HepG2 (cell line): ENCODE results near the gene TTLL12. TPM values are rescaled to one million over a fixed set of nuclear protein-coding genes. Genes with fewer than 3 reads are reported as not detected.

Source experiments
- BHLHE40 ChIP-seq: IDR thresholded peaks from 2 replicates; pipeline ENCODE4 v1.6.1; 2011; ENCODE audit warnings: low read length, improper control_type of control experiment
- CEBPG ChIP-seq: IDR thresholded peaks from 2 replicates; pipeline ENCODE4 v1.6.1; 2016
- FLYWCH1 ChIP-seq: sonication (generic); formaldehyde crosslinking; IDR thresholded peaks from 2 replicates; pipeline ENCODE4 v1.8.1; 2023; ENCODE audit warnings: mild to moderate bottlenecking, missing genetic modification reagents
- GPN1 ChIP-seq: sonication (generic); formaldehyde crosslinking; IDR thresholded peaks from 2 replicates; pipeline ENCODE4 v1.5.1; 2020; ENCODE audit warnings: missing genetic modification reagents, borderline replicate concordance
- IKZF5 ChIP-seq: IDR thresholded peaks from 2 replicates; pipeline ENCODE4 v1.6.1; 2018; ENCODE audit warnings: missing genetic modification reagents, mild to moderate bottlenecking, missing compliant biosample characterization
- POLR2AphosphoS2 ChIP-seq: IDR thresholded peaks from 2 replicates; pipeline ENCODE4 v1.6.1; 2011; ENCODE audit warnings: low read depth, low read length, improper control_type of control experiment
- TBX2 ChIP-seq: sonication (generic); formaldehyde crosslinking; IDR thresholded peaks from 2 replicates; pipeline ENCODE4 v1.5.0; 2020; ENCODE audit warnings: missing genetic modification reagents, mild to moderate bottlenecking, borderline replicate concordance
- TGIF2 ChIP-seq: IDR thresholded peaks from 2 replicates; pipeline ENCODE4 v1.6.1; 2016; ENCODE audit warnings: control low read depth, missing compliant biosample characterization
- ZNF451 ChIP-seq: sonication (generic); formaldehyde crosslinking; IDR thresholded peaks from 2 replicates; pipeline ENCODE4 v1.5.0; 2020; ENCODE audit warnings: mild to moderate bottlenecking, missing genetic modification reagents
- polyA plus RNA-seq, 8 experiments: library from polyadenylated mRNA; depleted of rRNA in 3 of 8; stranded (reverse) in 7 of 8; unstranded in 1 of 8; fragments of >200 nt; fragmentation: Illumina TruSeq in 4 of 8; extraction: Trizol in 4 of 8; gene quantifications; 2 replicates each; pipeline versions ENCODE4 v1.2.1 to v1.2.3, GENCODE V29; 2011 to 2016; ENCODE audit warnings: low read depth in 4 of 8, missing spikeins in 1 of 8, mixed read lengths in 1 of 8; ENCODE audit not compliant: insufficient read depth in 1 of 8
- total RNA-seq, 5 experiments: library from RNA; depleted of rRNA; stranded (reverse); fragments of >200 nt; fragmentation: Illumina TruSeq; extraction: Trizol; gene quantifications; 2 replicates each; pipeline ENCODE4 v1.2.3, GENCODE V29; 2016; ENCODE audit warnings: low read depth in 1 of 5
- TF ChIP-seq, protein P1 (sequence below): sonication (generic); formaldehyde crosslinking; IDR thresholded peaks from 2 replicates; pipeline ENCODE4 v1.4.0; 2020; ENCODE audit warnings: missing genetic modification reagents
- TF ChIP-seq, protein P2 (sequence below): sonication (generic); formaldehyde crosslinking; IDR thresholded peaks from 2 replicates; pipeline ENCODE4 v1.5.0; 2020; ENCODE audit warnings: missing genetic modification reagents
- TF ChIP-seq, protein P3 (sequence below): sonication (generic); formaldehyde crosslinking; IDR thresholded peaks from 2 replicates; pipeline ENCODE4 v1.4.0; 2020; ENCODE audit warnings: low read depth, missing genetic modification reagents
- TF ChIP-seq, protein P4 (sequence below), 2 experiments: sonication (generic) in 1 of 2; formaldehyde crosslinking in 1 of 2; IDR thresholded peaks; 2 replicates each; pipeline versions ENCODE4 v1.5.1 to v1.6.1; 2011 to 2020; ENCODE audit warnings: borderline replicate concordance in 1 of 2, low read depth in 1 of 2, low read length in 1 of 2, mild to moderate bottlenecking in 1 of 2, missing genetic modification reagents in 1 of 2, moderate library complexity in 1 of 2

The TTLL12 gene
- total and polyA plus RNA-seq, 2 of the 13 experiments (the other 11 are each of a cell fraction or from before 2014, with no cell fraction given): 11.9 to 38.1 TPM

DNA sequence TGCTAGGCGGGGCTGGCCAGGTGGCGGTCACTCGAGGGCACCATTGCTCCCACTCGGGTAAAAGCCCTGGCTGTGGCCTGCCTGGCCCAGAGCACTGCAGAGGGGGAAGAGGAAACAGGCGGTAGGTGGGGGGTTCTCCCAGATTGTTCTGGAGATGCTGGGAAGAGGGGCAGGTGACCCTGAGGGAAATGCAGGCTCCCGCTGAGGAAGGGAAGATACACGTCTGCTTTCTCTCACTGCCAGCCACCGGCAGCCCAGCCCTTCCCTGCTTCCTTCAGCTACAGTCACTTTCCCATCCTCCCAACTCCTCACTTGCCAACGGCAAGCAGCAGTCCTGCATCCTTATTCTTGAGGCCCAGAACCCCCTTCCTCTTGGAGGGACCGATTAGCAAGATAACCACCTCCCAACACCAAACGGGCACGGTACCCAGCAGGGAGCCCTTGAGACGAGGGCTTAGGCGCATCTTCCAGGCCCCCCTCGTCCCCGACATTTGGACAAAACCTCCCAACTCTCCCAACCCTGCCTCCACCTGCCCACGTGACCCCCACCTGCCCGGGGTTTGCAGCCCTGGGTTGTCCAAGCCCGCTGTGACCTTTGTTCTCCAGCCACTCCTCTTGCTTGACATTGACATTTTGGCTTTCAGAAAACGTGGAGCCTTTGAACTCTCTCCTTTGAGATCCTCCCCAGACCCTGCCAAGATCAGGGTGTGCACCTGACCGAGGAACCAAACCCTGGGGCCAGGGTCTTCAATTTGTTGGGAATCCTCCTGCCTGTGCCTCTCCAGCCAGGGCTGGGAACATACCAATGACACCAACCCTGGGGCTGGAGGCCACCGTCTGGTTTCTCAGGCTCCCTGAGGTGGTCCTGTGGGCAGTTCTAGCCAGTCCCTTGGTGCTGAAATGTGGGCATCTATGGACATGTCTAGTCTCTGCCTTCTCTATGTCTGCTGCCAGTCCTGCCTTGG lies 48.8 kb upstream of the TTLL12 start (continued):
- no peak for TF ChIP-seq IKZF5 (CRISPR knock-in tag)
- TF ChIP-seq, protein P1, sequence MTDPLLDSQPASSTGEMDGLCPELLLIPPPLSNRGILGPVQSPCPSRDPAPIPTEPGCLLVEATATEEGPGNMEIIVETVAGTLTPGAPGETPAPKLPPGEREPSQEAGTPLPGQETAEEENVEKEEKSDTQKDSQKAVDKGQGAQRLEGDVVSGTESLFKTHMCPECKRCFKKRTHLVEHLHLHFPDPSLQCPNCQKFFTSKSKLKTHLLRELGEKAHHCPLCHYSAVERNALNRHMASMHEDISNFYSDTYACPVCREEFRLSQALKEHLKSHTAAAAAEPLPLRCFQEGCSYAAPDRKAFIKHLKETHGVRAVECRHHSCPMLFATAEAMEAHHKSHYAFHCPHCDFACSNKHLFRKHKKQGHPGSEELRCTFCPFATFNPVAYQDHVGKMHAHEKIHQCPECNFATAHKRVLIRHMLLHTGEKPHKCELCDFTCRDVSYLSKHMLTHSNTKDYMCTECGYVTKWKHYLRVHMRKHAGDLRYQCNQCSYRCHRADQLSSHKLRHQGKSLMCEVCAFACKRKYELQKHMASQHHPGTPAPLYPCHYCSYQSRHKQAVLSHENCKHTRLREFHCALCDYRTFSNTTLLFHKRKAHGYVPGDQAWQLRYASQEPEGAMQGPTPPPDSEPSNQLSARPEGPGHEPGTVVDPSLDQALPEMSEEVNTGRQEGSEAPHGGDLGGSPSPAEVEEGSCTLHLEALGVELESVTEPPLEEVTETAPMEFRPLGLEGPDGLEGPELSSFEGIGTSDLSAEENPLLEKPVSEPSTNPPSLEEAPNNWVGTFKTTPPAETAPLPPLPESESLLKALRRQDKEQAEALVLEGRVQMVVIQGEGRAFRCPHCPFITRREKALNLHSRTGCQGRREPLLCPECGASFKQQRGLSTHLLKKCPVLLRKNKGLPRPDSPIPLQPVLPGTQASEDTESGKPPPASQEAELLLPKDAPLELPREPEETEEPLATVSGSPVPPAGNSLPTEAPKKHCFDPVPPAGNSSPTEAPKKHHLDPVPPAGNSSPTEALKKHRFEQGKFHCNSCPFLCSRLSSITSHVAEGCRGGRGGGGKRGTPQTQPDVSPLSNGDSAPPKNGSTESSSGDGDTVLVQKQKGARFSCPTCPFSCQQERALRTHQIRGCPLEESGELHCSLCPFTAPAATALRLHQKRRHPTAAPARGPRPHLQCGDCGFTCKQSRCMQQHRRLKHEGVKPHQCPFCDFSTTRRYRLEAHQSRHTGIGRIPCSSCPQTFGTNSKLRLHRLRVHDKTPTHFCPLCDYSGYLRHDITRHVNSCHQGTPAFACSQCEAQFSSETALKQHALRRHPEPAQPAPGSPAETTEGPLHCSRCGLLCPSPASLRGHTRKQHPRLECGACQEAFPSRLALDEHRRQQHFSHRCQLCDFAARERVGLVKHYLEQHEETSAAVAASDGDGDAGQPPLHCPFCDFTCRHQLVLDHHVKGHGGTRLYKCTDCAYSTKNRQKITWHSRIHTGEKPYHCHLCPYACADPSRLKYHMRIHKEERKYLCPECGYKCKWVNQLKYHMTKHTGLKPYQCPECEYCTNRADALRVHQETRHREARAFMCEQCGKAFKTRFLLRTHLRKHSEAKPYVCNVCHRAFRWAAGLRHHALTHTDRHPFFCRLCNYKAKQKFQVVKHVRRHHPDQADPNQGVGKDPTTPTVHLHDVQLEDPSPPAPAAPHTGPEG (CRISPR knock-in tag): no peak
- no peak for TF ChIP-seq GPN1
- no peak for TF ChIP-seq TBX2 (CRISPR knock-in tag)
- TF ChIP-seq, protein P2, sequence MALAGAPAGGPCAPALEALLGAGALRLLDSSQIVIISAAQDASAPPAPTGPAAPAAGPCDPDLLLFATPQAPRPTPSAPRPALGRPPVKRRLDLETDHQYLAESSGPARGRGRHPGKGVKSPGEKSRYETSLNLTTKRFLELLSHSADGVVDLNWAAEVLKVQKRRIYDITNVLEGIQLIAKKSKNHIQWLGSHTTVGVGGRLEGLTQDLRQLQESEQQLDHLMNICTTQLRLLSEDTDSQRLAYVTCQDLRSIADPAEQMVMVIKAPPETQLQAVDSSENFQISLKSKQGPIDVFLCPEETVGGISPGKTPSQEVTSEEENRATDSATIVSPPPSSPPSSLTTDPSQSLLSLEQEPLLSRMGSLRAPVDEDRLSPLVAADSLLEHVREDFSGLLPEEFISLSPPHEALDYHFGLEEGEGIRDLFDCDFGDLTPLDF (CRISPR knock-in tag): no peak
- TF ChIP-seq CEBPG (CRISPR knock-in tag): no peak
- no peak for TF ChIP-seq FLYWCH1 (CRISPR knock-in tag)
- no peak for TF ChIP-seq ZNF451 (CRISPR knock-in tag)
- TF ChIP-seq, protein P3, sequence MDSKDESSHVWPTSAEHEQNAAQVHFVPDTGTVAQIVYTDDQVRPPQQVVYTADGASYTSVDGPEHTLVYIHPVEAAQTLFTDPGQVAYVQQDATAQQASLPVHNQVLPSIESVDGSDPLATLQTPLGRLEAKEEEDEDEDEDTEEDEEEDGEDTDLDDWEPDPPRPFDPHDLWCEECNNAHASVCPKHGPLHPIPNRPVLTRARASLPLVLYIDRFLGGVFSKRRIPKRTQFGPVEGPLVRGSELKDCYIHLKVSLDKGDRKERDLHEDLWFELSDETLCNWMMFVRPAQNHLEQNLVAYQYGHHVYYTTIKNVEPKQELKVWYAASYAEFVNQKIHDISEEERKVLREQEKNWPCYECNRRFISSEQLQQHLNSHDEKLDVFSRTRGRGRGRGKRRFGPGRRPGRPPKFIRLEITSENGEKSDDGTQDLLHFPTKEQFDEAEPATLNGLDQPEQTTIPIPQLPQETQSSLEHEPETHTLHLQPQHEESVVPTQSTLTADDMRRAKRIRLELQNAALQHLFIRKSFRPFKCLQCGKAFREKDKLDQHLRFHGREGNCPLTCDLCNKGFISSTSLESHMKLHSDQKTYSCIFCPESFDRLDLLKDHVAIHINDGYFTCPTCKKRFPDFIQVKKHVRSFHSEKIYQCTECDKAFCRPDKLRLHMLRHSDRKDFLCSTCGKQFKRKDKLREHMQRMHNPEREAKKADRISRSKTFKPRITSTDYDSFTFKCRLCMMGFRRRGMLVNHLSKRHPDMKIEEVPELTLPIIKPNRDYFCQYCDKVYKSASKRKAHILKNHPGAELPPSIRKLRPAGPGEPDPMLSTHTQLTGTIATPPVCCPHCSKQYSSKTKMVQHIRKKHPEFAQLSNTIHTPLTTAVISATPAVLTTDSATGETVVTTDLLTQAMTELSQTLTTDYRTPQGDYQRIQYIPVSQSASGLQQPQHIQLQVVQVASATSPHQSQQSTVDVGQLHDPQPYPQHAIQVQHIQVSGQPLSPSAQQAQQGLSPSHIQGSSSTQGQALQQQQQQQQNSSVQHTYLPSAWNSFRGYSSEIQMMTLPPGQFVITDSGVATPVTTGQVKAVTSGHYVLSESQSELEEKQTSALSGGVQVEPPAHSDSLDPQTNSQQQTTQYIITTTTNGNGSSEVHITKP (CRISPR knock-in tag): no peak
- TF ChIP-seq, protein P4, sequence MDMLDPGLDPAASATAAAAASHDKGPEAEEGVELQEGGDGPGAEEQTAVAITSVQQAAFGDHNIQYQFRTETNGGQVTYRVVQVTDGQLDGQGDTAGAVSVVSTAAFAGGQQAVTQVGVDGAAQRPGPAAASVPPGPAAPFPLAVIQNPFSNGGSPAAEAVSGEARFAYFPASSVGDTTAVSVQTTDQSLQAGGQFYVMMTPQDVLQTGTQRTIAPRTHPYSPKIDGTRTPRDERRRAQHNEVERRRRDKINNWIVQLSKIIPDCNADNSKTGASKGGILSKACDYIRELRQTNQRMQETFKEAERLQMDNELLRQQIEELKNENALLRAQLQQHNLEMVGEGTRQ (IDR thresholded peaks at IDR 0.05; ENCODE audit: low read depth, low read length): no peak
- TF ChIP-seq, protein P4 (CRISPR knock-in tag; IDR thresholded peaks at IDR 0.05; ENCODE audit: borderline replicate concordance): peak; percentile 72; the same call in 1 of the 2 replicates
- TF ChIP-seq TGIF2 (CRISPR knock-in tag): peak; percentile 20; the same call in 1 of the 2 replicates
- no peak for TF ChIP-seq POLR2AphosphoS2
- no peak for TF ChIP-seq BHLHE40
